Left cardiac atrium (tissue), 4 donors: ENCODE measurements around the gene TIMP4. TPM values are rescaled to one million over a fixed set of nuclear protein-coding genes. Genes with fewer than 3 reads are reported as not detected.

Experiments used
- ATAC-seq, 2 donors: fragments of 200-7000 bp; cut with Tn5 transposase; one replicate each; pipeline ENCODE4 v1.9.1; 2020; ENCODE audit warnings: mild to moderate bottlenecking in 2 of 2, moderate library complexity in 2 of 2
- DNase-seq: peaks from one replicate; pipeline ENCODE4 v3.0.0-alpha.2; 2020
- intact Hi-C, 2 donors: fragments of 100-400 bp; cut with DNase I; formaldehyde crosslinking; loops; one replicate each; pipeline versions ENCODE4 v1.14.1 to v1.15.1; 2022 to 2023
- total RNA-seq, 2 donors: library from RNA; stranded (reverse); fragmentation: NEBNext Ultra II Directional; extraction: Animal tissue kit (Norgen Biotek cat#: 25700); gene quantifications; one replicate each; pipeline ENCODE4 v1.2.1, GENCODE V29; 2021
- donor health status: DM: no; HTN: yes; CAD: no.
- donor health status: DM: no; HTN: yes; CAD: no; lungs with severe emphysema.
- donor health status: DM: yes; HTN: yes; CAD: no.
- donor health status: Dilated cardiomyopathy.

Gene TIMP4
- total RNA-seq, 2 donors from 2014 or later: 54.5 to 72.8 TPM

DNA sequence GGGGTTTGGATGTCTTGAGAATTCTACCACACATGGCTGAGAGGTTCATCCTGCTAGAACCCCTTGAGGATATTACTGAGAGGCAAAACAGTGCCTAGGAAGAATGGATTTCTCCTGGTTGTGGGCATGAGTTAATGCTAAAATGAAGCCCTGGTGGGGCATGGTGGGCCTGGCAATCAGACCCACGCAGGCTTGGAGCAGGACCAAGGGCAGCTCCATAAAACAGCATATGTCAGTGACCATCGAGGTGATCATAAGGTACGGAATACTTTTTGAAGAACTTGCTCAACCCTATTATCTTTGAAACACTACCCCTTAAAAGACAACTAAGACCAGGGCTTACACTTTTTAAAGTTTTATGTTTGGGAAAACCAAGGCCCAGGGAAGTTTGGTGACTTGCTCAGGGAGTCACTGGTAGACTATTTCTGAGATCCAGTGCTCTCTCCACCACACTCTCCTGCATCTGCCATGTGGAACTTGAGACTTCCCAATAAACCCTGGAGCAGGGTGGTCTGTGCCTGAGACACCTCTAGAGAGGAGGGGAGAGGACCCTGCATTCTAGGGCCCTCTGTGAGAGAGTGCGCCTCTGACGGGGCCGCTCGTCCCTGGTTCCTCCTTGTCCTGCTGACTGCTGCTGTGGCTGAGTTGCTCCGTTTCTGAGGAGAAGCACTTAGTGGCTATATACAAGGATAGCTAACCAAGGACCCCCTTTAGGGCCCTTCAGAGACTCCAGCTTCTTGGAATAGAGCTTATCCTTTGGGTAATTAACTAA, 28.0 kb upstream of the TIMP4 start:
- peak in 1 of 2 donors; percentile 14 for ATAC-seq
- DNase-seq: no peak
- intact Hi-C loops: no loop called here

DNA sequence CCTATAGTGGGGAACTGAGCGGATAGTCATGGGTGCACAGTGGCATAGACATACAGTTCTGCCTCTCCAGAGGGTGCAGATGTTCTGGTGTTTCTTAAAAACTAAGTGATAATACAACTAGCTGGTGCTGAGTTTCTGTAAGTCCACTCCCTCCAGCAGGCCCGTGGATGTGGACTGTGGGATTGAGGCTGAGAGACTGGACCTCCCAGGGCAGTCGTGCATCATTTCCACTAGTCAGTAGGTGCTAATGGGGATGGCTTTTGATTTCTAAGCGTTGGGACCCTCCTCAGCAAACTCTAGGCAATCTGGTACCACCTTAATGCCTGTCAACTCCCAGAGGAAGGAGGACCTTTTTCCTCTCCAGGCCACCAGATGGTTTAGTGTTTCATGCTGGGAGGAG, 27.3 kb upstream of the TIMP4 start:
- intact Hi-C loops: no loop called here
- ATAC-seq (no peak), DNase-seq (no peak)

DNA sequence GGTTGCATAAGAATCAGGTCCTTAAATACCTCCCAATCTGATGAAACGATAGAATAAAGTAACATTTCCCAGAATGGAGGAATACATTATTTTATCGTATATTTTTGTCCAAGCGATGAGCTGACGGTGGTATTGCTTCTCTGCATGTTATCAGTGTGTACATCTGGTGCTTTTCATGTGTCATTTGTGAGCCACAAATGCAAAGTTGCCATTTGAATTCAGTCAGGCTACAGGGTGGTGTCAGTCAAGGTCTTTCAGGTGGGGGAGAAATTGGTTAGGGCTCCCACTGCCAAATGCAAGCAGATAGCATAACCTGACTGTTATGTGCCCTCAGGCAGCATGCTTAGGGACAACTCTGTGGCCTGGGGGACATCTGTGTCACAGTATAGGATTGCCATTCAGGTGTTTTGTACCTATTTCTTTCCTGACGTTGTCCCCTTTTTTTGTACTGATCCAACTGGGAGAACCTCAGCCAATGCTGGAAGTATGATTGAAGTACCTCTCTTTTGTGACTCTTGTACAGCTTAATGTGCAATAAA, 26.5 kb upstream of the TIMP4 start:
- DNase-seq (no peak), ATAC-seq (no peak)
- intact Hi-C loops: no loop called here

DNA sequence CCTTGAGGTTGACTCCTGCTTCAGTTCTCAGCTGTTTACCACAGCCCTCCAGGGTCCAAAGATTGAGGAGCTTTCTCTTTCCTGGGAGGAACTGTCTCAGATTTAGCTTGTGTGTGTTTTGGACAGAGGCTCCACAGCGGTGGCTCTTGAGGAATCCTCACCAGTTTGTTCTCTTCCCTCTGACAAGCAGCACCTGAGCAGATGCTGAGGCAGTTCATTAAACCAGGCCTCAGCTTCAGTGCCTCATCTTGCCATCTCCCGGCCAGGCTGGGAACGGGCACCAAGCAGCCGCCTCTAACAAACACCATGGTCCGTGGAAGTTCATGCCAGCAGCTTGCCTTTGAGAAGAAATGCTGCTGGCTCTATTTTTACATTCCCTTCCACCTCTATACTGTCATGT, 25.8 kb upstream of the TIMP4 start:
- intact Hi-C loops: loop anchor here (5.0 kb wide), 1 partner anchor 293 kb away; no protein-coding TSS in a partner anchor
- ATAC-seq (no peak), DNase-seq (no peak)

DNA sequence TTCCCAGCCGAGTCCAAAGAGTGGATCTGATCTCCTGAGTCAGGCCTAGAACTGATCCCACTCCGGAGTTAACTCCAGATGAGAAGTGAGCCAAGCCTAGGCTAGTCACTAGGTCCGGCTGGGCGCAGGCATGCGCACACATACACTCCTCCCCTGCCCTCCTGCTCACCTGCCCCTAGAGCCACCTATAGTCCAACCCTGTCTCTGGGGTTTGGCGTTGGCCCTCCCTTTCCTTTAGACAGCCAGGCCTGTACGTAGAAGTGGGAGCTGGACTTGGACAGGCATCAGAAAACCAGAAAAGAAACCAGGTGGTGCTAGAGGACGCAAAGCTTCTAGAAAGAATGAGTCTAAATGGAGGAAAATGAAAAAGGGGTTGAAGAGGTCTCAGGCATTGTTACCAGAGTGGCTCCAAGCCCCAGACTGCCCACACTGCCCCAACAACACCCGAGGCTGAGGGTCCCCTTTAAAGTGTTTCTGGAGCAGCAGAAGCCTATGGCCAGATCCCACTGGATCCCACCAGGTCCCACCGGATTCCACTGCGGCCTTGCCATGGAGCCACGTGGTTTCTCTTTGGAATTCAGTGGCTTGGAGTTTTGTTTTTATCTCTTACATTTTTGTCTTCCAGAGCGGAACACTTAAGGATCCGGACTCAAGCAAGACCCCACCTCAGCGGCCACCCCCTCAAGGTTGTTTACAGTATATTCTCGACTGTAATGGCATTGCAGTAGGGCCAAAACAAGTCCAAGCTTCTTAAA, 24.2 kb upstream of the TIMP4 start:
- no peak for DNase-seq
- intact Hi-C loops: loop anchor here (5.0 kb wide), 1 partner anchor 294 kb away; no protein-coding TSS in a partner anchor
- no peak for ATAC-seq

DNA sequence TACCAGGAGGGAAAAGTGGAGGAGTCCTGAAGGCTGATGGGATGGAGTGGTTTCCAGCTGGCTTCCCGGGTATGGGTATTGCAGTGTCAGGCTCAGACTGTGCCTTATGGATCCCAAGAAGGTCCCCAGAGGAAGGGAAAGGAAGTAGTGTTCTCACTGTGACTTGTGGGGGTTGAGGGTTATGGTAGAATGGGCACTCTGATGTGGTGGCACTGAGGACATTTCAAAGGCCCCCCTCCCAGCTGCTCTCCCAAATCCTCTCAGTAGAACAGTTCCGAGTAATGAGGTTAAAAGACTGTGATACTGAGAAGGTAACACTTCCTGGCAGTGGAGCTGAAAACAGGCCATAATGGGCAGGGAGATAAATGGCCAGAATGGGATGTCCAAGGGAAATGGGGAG, 23.1 kb upstream of the TIMP4 start:
- DNase-seq: no peak
- intact Hi-C loops: loop anchor here (5.0 kb wide), 1 partner anchor 295 kb away; no protein-coding TSS in a partner anchor
- ATAC-seq: no peak

DNA sequence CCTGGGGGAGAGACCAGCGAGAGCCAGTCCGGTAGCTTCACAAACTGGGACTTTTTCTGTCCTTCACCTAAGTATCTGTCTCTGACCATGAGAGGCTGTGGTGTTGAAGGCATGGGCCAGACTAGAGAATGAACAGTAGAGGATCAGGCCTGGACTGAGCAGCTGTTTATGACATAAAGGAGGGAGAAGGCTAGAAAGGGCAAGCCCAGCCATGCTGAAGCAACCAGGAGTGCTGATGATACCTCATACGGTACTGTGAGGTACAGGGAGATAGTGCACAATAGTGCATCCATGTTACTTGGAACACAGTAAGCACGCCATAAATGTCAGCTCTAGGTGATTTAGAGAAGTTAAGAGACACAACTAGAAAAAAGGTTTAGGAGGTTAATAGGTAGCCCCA, 22.6 kb upstream of the TIMP4 start:
- intact Hi-C loops: loop anchor here (5.0 kb wide), 1 partner anchor 296 kb away; no protein-coding TSS in a partner anchor
- no peak for ATAC-seq
- DNase-seq: no peak

DNA sequence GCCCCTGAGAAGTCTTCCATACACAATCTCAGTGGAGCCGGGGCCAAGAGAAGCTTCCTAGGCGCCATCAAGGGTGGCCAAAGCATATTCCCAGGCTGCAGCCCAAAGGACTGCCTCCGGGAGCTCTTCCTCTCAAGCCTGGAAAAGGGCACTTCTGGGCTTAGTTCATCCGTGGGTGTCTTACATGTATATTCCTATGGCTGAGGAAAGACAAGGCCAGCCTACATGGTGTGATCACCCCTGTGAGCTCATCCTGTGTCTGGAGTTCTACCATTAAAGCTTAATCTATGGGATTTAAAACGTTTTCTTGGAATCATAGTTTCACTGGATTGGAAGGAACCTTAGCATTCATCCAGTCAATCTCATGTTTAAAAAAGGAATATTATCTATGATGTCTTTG, 21.9 kb upstream of the TIMP4 start:
- intact Hi-C loops: loop anchor here (5.0 kb wide), 1 partner anchor 297 kb away; no protein-coding TSS in a partner anchor
- DNase-seq: no peak
- no peak for ATAC-seq

DNA sequence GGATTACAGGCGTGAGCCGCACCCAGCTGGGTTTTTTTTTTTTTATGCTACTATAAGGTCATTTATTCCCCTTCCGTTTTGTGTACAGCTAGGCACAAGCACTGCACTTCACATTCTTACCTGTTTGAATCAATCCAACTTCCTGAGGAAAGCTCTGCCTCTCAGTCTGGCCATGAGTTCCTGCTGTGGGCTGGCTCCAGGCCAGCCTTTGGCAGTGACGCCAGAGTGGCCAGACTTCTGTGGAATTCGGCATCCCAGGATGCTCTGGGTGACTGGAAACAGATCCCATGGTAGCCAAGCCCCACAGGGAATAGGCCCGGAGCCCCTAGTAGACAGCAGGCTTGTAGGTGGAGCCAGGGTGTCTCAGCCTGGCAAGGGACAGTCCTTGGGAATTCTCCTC, 21.5 kb upstream of the TIMP4 start:
- ATAC-seq (peak; percentile 33 to 58), DNase-seq (peak; percentile 69)
- intact Hi-C loops: loop anchor here (5.0 kb wide), 1 partner anchor 297 kb away; no protein-coding TSS in a partner anchor

DNA sequence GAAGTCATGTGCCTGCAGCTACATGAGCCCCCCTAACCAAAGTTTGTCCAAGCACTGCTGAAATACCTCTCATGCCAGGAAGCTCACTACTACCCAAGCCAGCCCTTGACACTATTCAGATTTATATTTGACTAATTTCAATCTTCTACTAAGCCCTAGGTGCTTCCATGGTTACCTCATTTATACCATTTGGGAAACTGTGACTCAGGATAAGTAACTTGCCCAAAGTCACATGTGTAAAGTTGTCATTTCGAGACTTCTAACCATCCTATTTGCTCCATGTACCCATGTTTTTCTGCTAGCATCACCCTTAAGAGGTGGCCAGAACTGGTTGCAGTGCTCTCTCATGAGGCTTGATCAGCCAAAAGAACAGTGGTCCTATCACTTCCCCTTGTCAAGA, 20.7 kb upstream of the TIMP4 start:
- no peak for ATAC-seq
- intact Hi-C loops: no loop called here
- no peak for DNase-seq

DNA sequence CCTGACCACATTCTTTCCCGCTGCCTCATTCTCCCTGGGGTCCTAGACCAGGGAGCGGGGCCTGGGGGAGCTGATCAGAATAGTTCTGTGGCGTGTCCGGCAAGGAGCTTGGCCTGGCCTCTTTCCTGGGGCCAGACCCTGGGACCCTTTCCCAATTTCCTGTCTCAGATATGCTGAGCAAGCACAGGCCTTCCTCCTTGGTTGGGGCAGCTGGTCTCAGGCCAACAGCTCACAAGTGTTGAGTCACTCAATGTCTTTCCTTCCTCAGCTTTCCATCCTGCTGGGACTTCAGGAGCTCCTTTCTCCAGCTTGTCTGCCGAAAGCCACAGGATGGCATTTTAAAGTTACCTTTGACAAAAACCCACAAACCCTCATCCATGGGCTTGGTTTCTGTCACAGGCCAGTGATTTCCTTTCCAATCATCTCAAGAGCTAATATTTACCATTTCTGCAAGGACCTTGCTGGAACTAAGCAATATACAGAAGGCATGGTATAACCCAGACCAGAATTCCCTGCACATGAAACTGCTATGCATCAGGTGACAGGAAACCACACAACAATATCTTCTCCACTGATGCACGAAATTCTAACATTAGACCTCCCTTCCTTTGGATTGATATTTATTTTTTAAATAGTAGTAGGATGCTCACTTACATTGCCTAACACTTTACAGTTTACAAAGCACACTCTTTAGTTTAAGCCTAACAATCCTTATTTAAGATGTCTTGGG, 19.5 kb upstream of the TIMP4 start:
- intact Hi-C loops: no loop called here
- peak; percentile 36 to 69 for ATAC-seq
- peak; percentile 69 for DNase-seq

DNA sequence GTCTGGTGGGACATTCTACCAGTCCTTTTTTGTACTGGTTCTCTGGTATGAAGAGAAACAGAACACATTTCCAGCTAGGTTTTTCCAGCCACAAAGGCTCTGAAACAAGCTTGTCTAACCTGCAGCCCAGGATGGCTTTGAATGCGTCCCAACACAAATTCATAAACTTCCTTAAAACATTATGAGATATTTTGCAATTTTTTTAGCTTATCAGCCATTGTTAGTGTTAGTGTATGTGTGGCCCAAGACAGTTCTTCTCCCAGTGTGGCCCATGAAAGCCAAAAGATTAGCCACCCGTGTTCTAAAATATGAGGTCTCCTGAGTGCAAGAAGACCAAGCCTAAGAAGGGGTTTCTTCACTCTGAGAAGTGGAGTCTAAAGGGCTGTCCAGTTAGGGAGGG, 18.4 kb upstream of the TIMP4 start:
- DNase-seq: no peak
- intact Hi-C loops: loop anchor here in 1 of 2 donors (2.0 kb wide), 1 partner anchor 42 kb away; no protein-coding TSS in a partner anchor
- ATAC-seq: no peak

DNA sequence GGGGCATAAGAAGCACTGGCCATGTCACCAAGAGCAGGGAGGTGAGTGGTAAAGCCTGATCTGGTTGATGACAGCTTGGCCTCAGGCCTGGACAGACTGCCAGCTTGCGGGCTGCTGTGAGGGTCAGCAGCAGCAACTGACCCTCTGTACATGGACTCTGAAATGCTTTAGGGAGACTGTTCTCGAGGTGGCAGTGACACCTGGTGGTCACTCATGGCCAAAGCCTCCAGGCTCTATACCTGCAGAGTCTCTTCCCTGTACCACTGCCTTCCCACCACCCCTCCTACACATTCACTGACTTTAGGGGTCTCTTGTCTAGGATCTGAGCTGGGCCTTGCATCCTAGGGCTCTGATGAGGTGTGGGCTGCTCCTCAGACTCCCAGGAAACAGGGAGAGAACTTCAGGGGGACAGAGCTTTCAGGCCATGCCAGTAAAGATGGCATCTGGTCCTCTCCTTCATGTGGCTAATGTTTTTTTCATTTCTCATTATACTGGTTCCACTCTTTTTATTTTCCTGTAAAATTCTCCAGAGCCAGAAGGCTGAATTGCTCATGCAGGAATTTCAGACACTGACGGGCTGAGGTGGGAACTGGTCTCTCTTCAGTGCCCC, 17.2 kb upstream of the TIMP4 start:
- intact Hi-C loops: loop anchor here (1.0 to 2.0 kb wide), 3 partner anchors 37 to 41 kb away; no protein-coding TSS in a partner anchor
- ATAC-seq (peak; percentile 80 to 88), DNase-seq (peak; percentile 69)

DNA sequence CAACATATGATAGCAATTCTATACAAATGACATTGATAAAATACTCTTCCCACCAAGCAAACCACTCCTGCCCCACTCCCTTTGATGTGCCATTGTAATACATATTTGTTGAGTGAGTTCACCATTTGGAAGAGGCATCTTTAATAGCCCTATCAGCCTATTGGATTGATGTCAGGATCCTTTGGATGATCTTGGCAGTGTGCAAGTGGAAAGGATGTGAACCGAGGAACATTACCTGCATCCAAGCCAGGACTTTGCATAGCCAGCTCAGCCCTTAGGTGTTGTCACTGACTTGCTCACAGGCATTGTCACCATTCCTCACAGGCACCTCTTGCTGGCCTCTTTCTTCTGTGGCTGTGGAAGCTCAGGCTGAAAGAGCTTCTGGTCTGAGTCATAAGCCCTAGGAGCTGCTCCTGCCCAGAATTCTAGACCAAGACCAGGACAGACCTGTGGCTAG, 16.5 kb upstream of the TIMP4 start:
- ATAC-seq: peak in 1 of 2 donors; percentile 39
- no peak for DNase-seq
- intact Hi-C loops: loop anchor here in 1 of 2 donors (1.0 kb wide), 1 partner anchor 40 kb away; no protein-coding TSS in a partner anchor

DNA sequence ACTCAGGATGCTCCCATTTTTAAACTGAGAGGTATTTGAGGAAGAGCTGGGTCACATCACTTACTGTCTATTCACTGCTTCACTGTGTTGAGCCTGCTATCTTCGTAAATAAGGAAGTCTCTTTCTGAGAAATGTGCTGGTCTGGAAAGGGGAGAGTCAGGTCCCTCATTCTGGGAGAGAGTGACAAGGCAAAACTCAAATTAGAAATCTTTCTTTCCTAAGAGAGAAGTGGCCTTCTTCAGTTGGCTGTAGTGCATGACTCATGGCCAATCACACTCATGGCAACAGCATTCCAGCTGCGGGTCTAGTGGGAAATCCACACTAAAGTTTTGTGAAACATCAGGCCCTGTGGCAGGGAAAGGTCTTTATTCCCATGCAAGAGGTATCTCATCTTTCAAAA, 11.5 kb upstream of the TIMP4 start:
- ATAC-seq (peak; percentile 34 to 62), DNase-seq (peak; percentile 31)
- intact Hi-C loops: no loop called here

DNA sequence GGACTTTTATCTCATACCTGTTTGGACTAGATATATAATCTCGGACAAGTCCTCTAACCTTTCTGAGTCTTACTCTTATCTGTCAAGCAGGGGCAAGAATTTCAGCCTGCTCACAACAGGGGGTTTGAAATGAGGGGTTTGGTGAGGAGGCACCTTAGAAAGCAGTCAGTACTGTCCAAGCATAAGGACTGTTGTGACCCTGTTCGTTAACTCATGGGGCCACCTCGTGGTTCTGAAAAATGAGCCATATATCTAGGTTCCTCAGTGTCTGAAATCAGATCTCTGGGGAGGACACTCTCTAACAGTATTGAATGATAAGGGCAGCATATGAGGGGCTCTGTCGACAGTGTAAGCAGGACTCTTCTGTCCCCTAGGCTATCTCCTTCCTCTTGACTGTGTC, 7.2 kb upstream of the TIMP4 start:
- ATAC-seq (no peak), DNase-seq (no peak)
- intact Hi-C loops: no loop called here

DNA sequence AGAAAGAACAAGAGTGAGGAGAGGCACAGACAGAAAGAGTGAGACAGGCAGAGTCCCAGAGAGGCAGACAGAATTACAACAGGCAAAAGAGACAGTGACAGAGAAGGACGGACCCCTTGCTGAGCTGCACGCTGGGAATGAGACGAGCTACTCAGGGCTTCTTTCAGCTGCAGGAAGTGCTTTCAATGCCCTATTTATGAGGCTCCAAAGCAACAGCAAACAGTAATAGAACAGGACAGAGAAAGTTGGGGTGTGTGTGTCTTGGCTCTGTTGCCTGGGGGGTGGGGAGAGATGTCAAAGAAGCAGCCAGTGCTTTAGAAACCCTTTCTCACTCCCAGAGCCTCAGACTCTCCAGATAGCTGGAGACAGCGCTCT, 502 bp upstream of the TIMP4 start:
- DNase-seq: no peak
- peak; percentile 5 to 7 for ATAC-seq
- intact Hi-C loops: no loop called here

DNA sequence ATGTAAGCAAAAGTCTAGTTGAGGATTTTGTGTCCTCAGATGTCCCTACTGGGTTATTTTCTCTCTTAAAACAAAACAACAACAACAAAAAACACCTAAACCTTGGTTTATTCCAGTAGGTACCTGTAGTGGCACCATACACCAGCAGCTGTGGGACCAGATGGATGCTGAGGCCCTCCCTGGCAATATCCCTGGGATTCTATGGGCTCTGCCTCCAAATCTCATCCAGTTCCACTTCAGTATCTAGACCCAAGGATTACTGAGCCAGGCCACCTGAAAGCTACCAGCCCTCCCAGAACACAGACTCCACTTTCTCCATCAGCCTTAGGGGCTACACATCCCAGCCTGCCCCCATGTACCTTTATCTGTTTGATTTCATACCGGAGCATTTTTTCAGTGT, 1.7 kb downstream of the TIMP4 start:
- no peak for DNase-seq
- intact Hi-C loops: no loop called here
- ATAC-seq: no peak

DNA sequence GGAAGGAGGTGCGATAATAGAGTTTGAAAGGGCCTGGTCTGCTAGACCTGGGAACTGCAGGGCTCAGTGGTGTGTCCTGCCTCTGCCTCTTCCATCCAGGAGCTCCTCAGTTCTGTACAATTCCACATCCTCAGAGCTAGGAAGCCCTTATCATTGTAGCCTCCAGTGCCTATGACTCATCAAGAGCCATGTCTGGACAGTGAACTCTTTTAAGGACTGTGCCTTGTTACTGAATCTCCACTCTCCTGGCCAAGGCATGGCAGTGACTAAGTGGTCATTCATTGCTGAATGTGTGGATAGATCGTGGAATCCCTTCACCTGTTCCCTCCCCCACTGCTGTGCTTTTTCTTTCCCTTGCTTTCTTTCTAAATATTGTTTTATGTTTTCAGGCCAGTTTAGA, 2.9 kb downstream of the TIMP4 start:
- DNase-seq: peak; percentile 35
- ATAC-seq: peak in 1 of 2 donors; percentile 91
- intact Hi-C loops: no loop called here
